GM23338 (cell line): ENCODE measurements around the gene SYCN. TPM values are rescaled to one million over a fixed set of nuclear protein-coding genes. Genes with fewer than 3 reads are reported as not detected.

Experiments used
- ATAC-seq: fragments of 200-7000 bp; cut with Tn5 transposase; 3 replicates; pipeline ENCODE4 v1.9.1; 2020
- DNase-seq: peaks from one replicate; pipeline ENCODE4 v3.0.0-alpha.2; 2015; ENCODE audit warnings: low spot score
- H2AFZ ChIP-seq: fragments of 200-600 bp; sonication (generic); 2 replicates; pipeline ENCODE4 v1.8.0; 2016; ENCODE audit warnings: antibody characterized with exemption, mild to moderate bottlenecking, moderate library complexity
- H3F3A ChIP-seq: fragments of 200-600 bp; sonication (generic); replicated peaks from 2 replicates; pipeline ENCODE4 v1.8.0; 2017; ENCODE audit warnings: antibody characterized with exemption, mixed run types, low read depth
- H3K27ac ChIP-seq: fragments of 200-600 bp; sonication (generic); 2 replicates; pipeline ENCODE4 v1.6.1; 2016; ENCODE audit warnings: low read depth
- H3K27me3 ChIP-seq: fragments of 200-600 bp; sonication (generic); 2 replicates; pipeline ENCODE4 v1.8.0; 2016; ENCODE audit warnings: mild to moderate bottlenecking, mixed run types, moderate library complexity; ENCODE audit not compliant: insufficient read depth
- H3K36me3 ChIP-seq: fragments of 200-600 bp; sonication (generic); 2 replicates; pipeline ENCODE4 v1.8.0; 2016; ENCODE audit warnings: mild to moderate bottlenecking; ENCODE audit not compliant: insufficient read depth
- H3K4me1 ChIP-seq: fragments of 200-600 bp; sonication (generic); 2 replicates; pipeline ENCODE4 v1.8.0; 2016; ENCODE audit warnings: mild to moderate bottlenecking, moderate library complexity; ENCODE audit not compliant: insufficient read depth
- H3K4me2 ChIP-seq: fragments of 200-600 bp; sonication (generic); 2 replicates; pipeline ENCODE4 v1.7.1; 2017; ENCODE audit warnings: mixed run types
- H3K4me3 ChIP-seq: fragments of 200-600 bp; sonication (generic); 2 replicates; pipeline ENCODE4 v1.6.1; 2016; ENCODE audit warnings: mixed run types
- H3K79me2 ChIP-seq: fragments of 200-600 bp; sonication (generic); replicated peaks from 2 replicates; pipeline ENCODE4 v1.8.0; 2017; ENCODE audit warnings: mild to moderate bottlenecking; ENCODE audit not compliant: insufficient read depth
- H3K9me2 ChIP-seq: fragments of 200-600 bp; sonication (generic); 2 replicates; pipeline ENCODE4 v1.8.0; 2017; ENCODE audit not compliant: insufficient read depth
- H4K20me1 ChIP-seq: fragments of 200-600 bp; sonication (generic); replicated peaks from 2 replicates; pipeline ENCODE4 v1.8.0; 2017; ENCODE audit warnings: mild to moderate bottlenecking; ENCODE audit not compliant: insufficient read depth
- H3K27ac Mint-ChIP-seq: 2 replicates; pipeline ENCODE4 v1.8.0; 2020; ENCODE audit warnings: inconsistent platforms, mild to moderate bottlenecking, moderate library complexity, mixed read lengths
- H3K27me3 Mint-ChIP-seq: 3 replicates; pipeline ENCODE4 v1.8.0; 2022; ENCODE audit warnings: low read depth, mild to moderate bottlenecking, moderate library complexity, mixed read lengths, inconsistent platforms; ENCODE audit not compliant: insufficient read depth, poor library complexity
- H3K36me3 Mint-ChIP-seq: 3 replicates; pipeline ENCODE4 v1.8.0; 2021; ENCODE audit warnings: low read depth, mild to moderate bottlenecking, inconsistent platforms, moderate library complexity, mixed read lengths
- H3K4me1 Mint-ChIP-seq: 3 replicates; pipeline ENCODE4 v1.8.0; 2020; ENCODE audit warnings: mild to moderate bottlenecking, inconsistent platforms, mixed read lengths
- H3K4me3 Mint-ChIP-seq: 3 replicates; pipeline ENCODE4 v1.8.0; 2021; ENCODE audit warnings: moderate library complexity, mild to moderate bottlenecking, inconsistent platforms, mixed read lengths
- H3K9me3 Mint-ChIP-seq: 3 replicates; pipeline ENCODE4 v1.8.0; 2020; ENCODE audit warnings: moderate library complexity, mild to moderate bottlenecking, inconsistent platforms, mixed read lengths
- CREB1 ChIP-seq: fragments of 250-450 bp; sonication (Bioruptor Pico); IDR thresholded peaks from 2 replicates; pipeline ENCODE4 v1.5.0; 2020; ENCODE audit warnings: low read depth, mild to moderate bottlenecking, moderate library complexity
- CTCF ChIP-seq, 2 experiments: fragments of 200-600 bp in 1 of 2; sonication (generic) in 1 of 2; conservative IDR thresholded peaks; 2 replicates each; pipeline versions ENCODE4 v1.5.1 to v1.6.1; 2016 to 2017; ENCODE audit warnings: antibody characterized with exemption in 2 of 2, low read depth in 2 of 2, mild to moderate bottlenecking in 2 of 2, moderate library complexity in 1 of 2
- ETS1 ChIP-seq: IDR thresholded peaks from 2 replicates; pipeline ENCODE4 v1.6.1; 2016; ENCODE audit warnings: antibody characterized with exemption
- EZH2 ChIP-seq: fragments of 200-600 bp; sonication (generic); IDR thresholded peaks from one replicate; pipeline ENCODE4 v1.8.0; 2017; ENCODE audit warnings: antibody characterized with exemption, mild to moderate bottlenecking, low read depth; ENCODE audit not compliant: unreplicated experiment
- EZH2phosphoT487 ChIP-seq: fragments of 200-600 bp; sonication (generic); IDR thresholded peaks from one replicate; pipeline ENCODE4 v1.8.1; 2018; ENCODE audit warnings: antibody characterized with exemption; ENCODE audit not compliant: unreplicated experiment
- JUNB ChIP-seq: IDR thresholded peaks from one replicate; pipeline ENCODE4 v1.6.1; 2016; ENCODE audit warnings: antibody characterized with exemption; ENCODE audit not compliant: unreplicated experiment
- NANOG ChIP-seq: IDR thresholded peaks from 2 replicates; pipeline ENCODE4 v1.6.1; 2016; ENCODE audit warnings: antibody characterized with exemption, borderline replicate concordance
- POLR2AphosphoS5 ChIP-seq: IDR thresholded peaks from 2 replicates; pipeline ENCODE4 v1.6.1; 2016; ENCODE audit warnings: antibody characterized with exemption, low read depth
- REST ChIP-seq: IDR thresholded peaks from one replicate; pipeline ENCODE4 v1.6.1; 2018; ENCODE audit warnings: antibody characterized with exemption; ENCODE audit not compliant: unreplicated experiment
- STAT1 ChIP-seq: IDR thresholded peaks from one replicate; pipeline ENCODE4 v1.6.1; 2016; ENCODE audit warnings: antibody characterized with exemption; ENCODE audit not compliant: unreplicated experiment
- ZNF114 ChIP-seq: fragments of 250-450 bp; sonication (Bioruptor Pico); IDR thresholded peaks from 2 replicates; pipeline ENCODE4 v1.5.0; 2020; ENCODE audit warnings: mild to moderate bottlenecking, moderate library complexity
- ZNF331 ChIP-seq: fragments of 250-450 bp; sonication (Bioruptor Pico); IDR thresholded peaks from 2 replicates; pipeline ENCODE4 v1.5.0; 2020; ENCODE audit warnings: low read depth, mild to moderate bottlenecking, moderate library complexity
- ZNF462 ChIP-seq: fragments of 250-450 bp; sonication (Bioruptor Pico); IDR thresholded peaks from 2 replicates; pipeline ENCODE4 v1.5.0; 2020; ENCODE audit warnings: mild to moderate bottlenecking, moderate library complexity
- polyA plus RNA-seq: library from polyadenylated mRNA; unstranded; fragments of >200 nt; fragmentation: Nextera tagmentation; extraction: Ambion mirVana; gene quantifications from 2 replicates; pipeline ENCODE4 v1.2.1, GENCODE V29; 2016
- total RNA-seq: library from RNA; depleted of rRNA; stranded (reverse); fragments of >200 nt; shearing (Covaris generic); gene quantifications from 2 replicates; pipeline ENCODE4 v1.2.3, GENCODE V29; 2014

SYCN gene
- total and polyA plus RNA-seq, 2 experiments from 2014 or later: not detected

GRCh38 chr19:39192846-39193245 lies 11.2 kb downstream of the SYCN start:
- Mint-ChIP-seq H3K4me1 (peaks cover 21% of the 10 kb centered on the region), H3K27me3 (peaks cover 28% of the 10 kb centered on the region), H3K27ac (no peak overlapping the region), H3K9me3 (peaks cover 3% of the 10 kb centered on the region), H3K36me3 (no peaks in the 10 kb centered on the region; the same call in 2 of the 3 replicates), H3K4me3 (no peak overlapping the region)
- no peak for ATAC-seq
- no peak for DNase-seq
- Histone ChIP-seq H3K4me2 (no peak overlapping the region), H3K4me1 (peaks cover 7% of the 10 kb centered on the region), H2AFZ (no peak overlapping the region), H4K20me1 (no peaks in the 10 kb centered on the region), H3K4me3 (no peak overlapping the region), H3F3A (0 out of 2 replicates have a peak, but pooled peaks cover under 1% of the 10 kb centered on the region), H3K27me3 (peaks cover 19% of the 10 kb centered on the region), H3K9me2 (no peaks in the 10 kb centered on the region), H3K79me2 (no peaks in the 10 kb centered on the region), H3K27ac (no peak overlapping the region), H3K36me3 (no peaks in the 10 kb centered on the region)
- no peak for TF ChIP-seq CREB1 (CRISPR knock-in tag)
- TF ChIP-seq REST: no peak
- no peak for TF ChIP-seq ZNF331 (CRISPR knock-in tag)
- TF ChIP-seq JUNB: no peak
- no peak for TF ChIP-seq EZH2
- no peak for TF ChIP-seq POLR2AphosphoS5
- no peak for TF ChIP-seq ZNF114 (CRISPR knock-in tag)
- no peak for TF ChIP-seq ETS1
- no peak for TF ChIP-seq NANOG
- TF ChIP-seq STAT1: no peak
- TF ChIP-seq ZNF462 (CRISPR knock-in tag): no peak
- TF ChIP-seq CTCF (conservative IDR thresholded peaks at IDR 0.05; ENCODE audit: low read depth in 2 of 2): no peak
- no peak for TF ChIP-seq EZH2phosphoT487
